Endothelial cell of umbilical vein (primary cell): ENCODE data around the gene GPR161. TPM values are rescaled to one million over a fixed set of nuclear protein-coding genes. Genes with fewer than 3 reads are reported as not detected.

Experiments
- BruUV-seq: library from RNA; stranded (reverse); fragments of 400-500 nt; replicated peaks from 2 replicates; lab custom pipeline; 2021; lab: Mats Ljungman, UMichigan
- CTCF ChIA-PET: fragments of 300-600, 350-600 bp; sonication (Branson Sonifier 250); formaldehyde crosslinking; loops from one replicate; lab custom pipeline; 2021; ENCODE audit warnings: antibody characterized with exemption, inconsistent platforms; lab: Charles Lee
- POLR2A ChIA-PET: fragments of 300-600, 350-600 bp; sonication (Branson Sonifier 250); formaldehyde crosslinking; loops from one replicate; lab custom pipeline; 2021; ENCODE audit warnings: antibody characterized with exemption, inconsistent platforms; lab: Charles Lee
- DNase-seq: peaks from one replicate; pipeline ENCODE4 v3.0.0-alpha.2; 2011; ENCODE audit warnings: low read depth, low spot score
- FAIRE-seq: peaks from 2 replicates; lab custom pipeline; 2011; peaks lifted over from hg19 to GRCh38; lab: Jason Lieb, UNC
- H2AFZ ChIP-seq: 2 replicates; pipeline ENCODE4 v1.6.0; 2012; ENCODE audit warnings: low read depth, low read length, control low read depth, inconsistent platforms
- H3K27ac ChIP-seq: 2 replicates; pipeline ENCODE4 v1.5.1; 2011; ENCODE audit warnings: low read depth, mild to moderate bottlenecking, control low read depth, low read length, moderate library complexity; ENCODE audit not compliant: insufficient read depth
- H3K27me3 ChIP-seq, 2 experiments: 2 replicates each; pipeline versions ENCODE4 v1.6.0 to v1.6.1; 2011; ENCODE audit warnings: low read length in 2 of 2, mixed read lengths in 1 of 2; ENCODE audit not compliant: control insufficient read depth in 2 of 2, insufficient read depth in 2 of 2
- H3K36me3 ChIP-seq, 2 experiments: 2 replicates in 1 of 2; 3 replicates in 1 of 2; pipeline ENCODE4 v1.5.1; 2011; ENCODE audit warnings: low read length in 2 of 2, mild to moderate bottlenecking in 1 of 2, moderate library complexity in 1 of 2; ENCODE audit not compliant: control insufficient read depth in 2 of 2, insufficient read depth in 2 of 2; ENCODE audit errors: extremely low read depth in 1 of 2
- H3K4me1 ChIP-seq: 3 replicates; pipeline ENCODE4 v1.5.1; 2011; ENCODE audit warnings: mild to moderate bottlenecking, low read length; ENCODE audit not compliant: control insufficient read depth, insufficient read depth; ENCODE audit errors: extremely low read depth
- H3K4me2 ChIP-seq: 2 replicates; pipeline ENCODE4 v1.6.1; 2011; ENCODE audit warnings: low read length, control low read depth, mixed read lengths; ENCODE audit not compliant: insufficient read depth
- H3K4me3 ChIP-seq, 3 experiments: fragments of 200-600 bp in 1 of 3; sonication (generic), shearing (Covaris generic) in 1 of 3; replicated peaks in 1 of 3; 2 replicates each; pipeline ENCODE4 v1.5.1; 2011 to 2016; ENCODE audit warnings: control low read depth in 3 of 3, low read length in 3 of 3, mild to moderate bottlenecking in 2 of 3, inconsistent platforms in 1 of 3, low read depth in 1 of 3, moderate library complexity in 1 of 3; ENCODE audit not compliant: insufficient read depth in 1 of 3
- H3K79me2 ChIP-seq: 2 replicates; pipeline ENCODE4 v1.6.0; 2012; ENCODE audit warnings: low read length, inconsistent platforms; ENCODE audit not compliant: control insufficient read depth, insufficient read depth
- H3K9ac ChIP-seq: replicated peaks from 2 replicates; pipeline ENCODE3; 2011; ENCODE audit warnings: low read length, control low read depth; ENCODE audit not compliant: insufficient read depth; ENCODE audit errors: extremely low read depth
- H3K9me1 ChIP-seq: replicated peaks from 3 replicates; pipeline ENCODE4 v1.6.0; 2011; ENCODE audit warnings: mild to moderate bottlenecking, low read length; ENCODE audit not compliant: control insufficient read depth, insufficient read depth; ENCODE audit errors: extremely low read depth
- H3K9me3 ChIP-seq: replicated peaks from 2 replicates; pipeline ENCODE4 v1.5.1; 2012; ENCODE audit warnings: low read length, inconsistent platforms; ENCODE audit not compliant: control insufficient read depth, insufficient read depth
- H4K20me1 ChIP-seq: replicated peaks from 2 replicates; pipeline ENCODE3; 2011; ENCODE audit warnings: mild to moderate bottlenecking, low read length; ENCODE audit not compliant: control insufficient read depth, insufficient read depth; ENCODE audit errors: extremely low read depth
- EZH2 ChIP-seq: IDR thresholded peaks from 2 replicates; pipeline ENCODE4 v1.6.1; 2012; ENCODE audit warnings: borderline replicate concordance, low read depth, mild to moderate bottlenecking, moderate library complexity, low read length, inconsistent platforms; ENCODE audit not compliant: severe bottlenecking
- FOS ChIP-seq: IDR thresholded peaks from 2 replicates; pipeline ENCODE4 v1.6.1; 2011; ENCODE audit warnings: mild to moderate bottlenecking, low read length, moderate library complexity, borderline replicate concordance; ENCODE audit not compliant: insufficient read depth
- GATA2 ChIP-seq: IDR thresholded peaks from 2 replicates; pipeline ENCODE4 v1.7.0; 2011; ENCODE audit warnings: low read depth, mild to moderate bottlenecking, moderate library complexity, mixed read lengths, low read length; ENCODE audit not compliant: insufficient read length, insufficient read depth
- JUN ChIP-seq: IDR thresholded peaks from 2 replicates; pipeline ENCODE4 v1.6.1; 2011; ENCODE audit warnings: borderline replicate concordance, low read depth; ENCODE audit not compliant: insufficient read length, insufficient read depth
- MAX ChIP-seq: IDR thresholded peaks from 2 replicates; pipeline ENCODE4 v1.6.1; 2011; ENCODE audit not compliant: insufficient read depth, insufficient read length
- MYC ChIP-seq: IDR thresholded peaks from one replicate; pipeline ENCODE4 v1.6.1; 2011; ENCODE audit warnings: mild to moderate bottlenecking, low read depth, low read length
- POLR2A ChIP-seq: IDR thresholded peaks from 2 replicates; pipeline ENCODE4 v1.6.1; 2012; ENCODE audit warnings: low read depth, mild to moderate bottlenecking, control low read depth, low read length
- POLR2AphosphoS5 ChIP-seq: IDR thresholded peaks from 2 replicates; pipeline ENCODE4 v1.6.1; 2012; ENCODE audit warnings: low read depth, mild to moderate bottlenecking, control low read depth, low read length, moderate library complexity; ENCODE audit not compliant: insufficient read depth
- dilution Hi-C: fragments of 300-500 bp; cut with MboI; formaldehyde crosslinking; loops from one replicate; pipeline ENCODE4 v1.15.0; 2019; ENCODE audit warnings: low sequenced_read_pairs; ENCODE audit not compliant: extremely low pct_ligation_motif_present
- intact Hi-C: fragments of 100-400 bp; cut with micrococcal nuclease; formaldehyde crosslinking; loops from one replicate; pipeline ENCODE4 v1.10.0; 2022
- polyA plus RNA-seq, 4 experiments: library from polyadenylated mRNA; depleted of rRNA in 3 of 4; stranded (reverse) in 3 of 4; unstranded in 1 of 4; fragments of >200 nt; gene quantifications; 2 replicates each; pipeline versions ENCODE4 v1.2.1 to v1.2.3, GENCODE V29; 2011 to 2012; ENCODE audit warnings: missing spikeins in 1 of 4
- total RNA-seq: library from RNA; stranded (reverse); gene quantifications from 2 replicates; pipeline ENCODE4 v1.2.3, GENCODE V29; 2021
- TF ChIP-seq, protein P1 (sequence below), 2 donors: IDR thresholded peaks; 1 replicate in 1 of 2; 2 replicates in 1 of 2; pipeline ENCODE4 v1.5.1; 2011; ENCODE audit warnings: low read length in 2 of 2, mild to moderate bottlenecking in 2 of 2, moderate library complexity in 2 of 2, control low read depth in 1 of 2, inconsistent platforms in 1 of 2, low read depth in 1 of 2; ENCODE audit not compliant: insufficient read depth in 1 of 2; ENCODE audit errors: extremely low read depth in 1 of 2

Gene GPR161
- total and polyA plus RNA-seq, 2 donors (not counting 3 experiments of a cell fraction or from before 2014, with no cell fraction given), result 34.7 to 36.5 TPM

- no peaks in the 10 kb centered on the region for H3K9me3 ChIP-seq
- H3K79me2 ChIP-seq, result no peaks in the 10 kb centered on the region
- DNase-seq (no peak), FAIRE-seq (no peak)
- peaks cover 0 to 7% of the 10 kb centered on the region in 2 experiments for H3K36me3 ChIP-seq
- H3K27ac ChIP-seq, result no peak overlapping the region
- no peak overlapping the region for H3K4me3 ChIP-seq
- BruUV-seq, result no TSS peak
- no peaks in the 10 kb centered on the region for H4K20me1 ChIP-seq
- H2AFZ ChIP-seq, result no peak overlapping the region
- H3K27me3 ChIP-seq, result no peaks in the 10 kb centered on the region
- TF ChIP-seq, protein P1, sequence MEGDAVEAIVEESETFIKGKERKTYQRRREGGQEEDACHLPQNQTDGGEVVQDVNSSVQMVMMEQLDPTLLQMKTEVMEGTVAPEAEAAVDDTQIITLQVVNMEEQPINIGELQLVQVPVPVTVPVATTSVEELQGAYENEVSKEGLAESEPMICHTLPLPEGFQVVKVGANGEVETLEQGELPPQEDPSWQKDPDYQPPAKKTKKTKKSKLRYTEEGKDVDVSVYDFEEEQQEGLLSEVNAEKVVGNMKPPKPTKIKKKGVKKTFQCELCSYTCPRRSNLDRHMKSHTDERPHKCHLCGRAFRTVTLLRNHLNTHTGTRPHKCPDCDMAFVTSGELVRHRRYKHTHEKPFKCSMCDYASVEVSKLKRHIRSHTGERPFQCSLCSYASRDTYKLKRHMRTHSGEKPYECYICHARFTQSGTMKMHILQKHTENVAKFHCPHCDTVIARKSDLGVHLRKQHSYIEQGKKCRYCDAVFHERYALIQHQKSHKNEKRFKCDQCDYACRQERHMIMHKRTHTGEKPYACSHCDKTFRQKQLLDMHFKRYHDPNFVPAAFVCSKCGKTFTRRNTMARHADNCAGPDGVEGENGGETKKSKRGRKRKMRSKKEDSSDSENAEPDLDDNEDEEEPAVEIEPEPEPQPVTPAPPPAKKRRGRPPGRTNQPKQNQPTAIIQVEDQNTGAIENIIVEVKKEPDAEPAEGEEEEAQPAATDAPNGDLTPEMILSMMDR (IDR thresholded peaks at IDR 0.05; ENCODE audit: extremely low read depth in 1 of 2, insufficient read depth in 1 of 2, low read depth in 1 of 2, low read length in 2 of 2), result no peak
- TF ChIP-seq FOS, result no peak
- TF ChIP-seq POLR2AphosphoS5, result no peak
- no peak for TF ChIP-seq MYC
- TF ChIP-seq JUN, result no peak
- no peak for TF ChIP-seq EZH2
- TF ChIP-seq GATA2, result no peak
- no peak for TF ChIP-seq MAX
- no peak for TF ChIP-seq POLR2A
- intact Hi-C loops, result no loop called here
- H3K4me2 ChIP-seq, result no peak overlapping the region
- no peaks in the 10 kb centered on the region for H3K4me1 ChIP-seq
- H3K9ac ChIP-seq, result no peak overlapping the region
- dilution Hi-C loops, result no loop called here
- CTCF ChIA-PET, result interaction anchor here (0.5 to 4.7 kb wide), 2 partner anchors 22 to 34 kb away, joined by 3 to 25 read pairs; no protein-coding TSS in a partner anchor
- no peaks in the 10 kb centered on the region for H3K9me1 ChIP-seq
- POLR2A ChIA-PET, result no interaction called here
Measured at GRCh38 chr1:168104535-168104934, 32.2 kb downstream of the GPR161 start.
